Measurements from ENCODE around the gene CUX1.

DNA sequence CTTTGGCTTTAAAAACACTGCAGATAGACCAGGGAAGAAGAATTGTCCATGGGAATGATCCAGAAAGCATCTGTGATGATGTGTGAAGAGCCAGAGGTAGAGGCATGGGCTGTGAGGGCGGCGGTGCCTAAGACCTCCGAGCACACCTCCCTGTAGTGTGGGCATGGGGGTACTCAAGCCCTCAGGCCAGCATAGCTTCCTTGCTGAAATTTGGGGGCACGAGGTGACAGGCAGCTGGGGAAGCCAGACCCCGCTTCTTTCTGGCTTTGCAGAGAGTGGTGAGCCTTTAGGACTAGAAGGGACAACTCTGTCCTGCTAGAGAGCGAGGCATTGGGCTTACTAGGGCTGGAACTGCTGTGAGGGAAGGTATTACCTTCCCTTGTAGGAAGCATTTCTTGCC lies 281.6 kb downstream of the CUX1 start:
- no peak for TF ChIP-seq CTCF (IDR thresholded peaks at IDR 0.05)
- no peak for TF ChIP-seq EZH2phosphoT487 (IDR thresholded peaks at IDR 0.05)

All from neural progenitor cell (in vitro differentiated cells).